GM23338 (cell line): ENCODE results near the gene TSEN2.

ENCODE experiments used
- EZH2 ChIP-seq: fragments of 200-600 bp; sonication (generic); IDR thresholded peaks from one replicate; pipeline ENCODE4 v1.8.0; 2017; ENCODE audit warnings: antibody characterized with exemption, mild to moderate bottlenecking, low read depth; ENCODE audit not compliant: unreplicated experiment
- JUNB ChIP-seq: IDR thresholded peaks from one replicate; pipeline ENCODE4 v1.6.1; 2016; ENCODE audit warnings: antibody characterized with exemption; ENCODE audit not compliant: unreplicated experiment
- POLR2AphosphoS5 ChIP-seq: IDR thresholded peaks from 2 replicates; pipeline ENCODE4 v1.6.1; 2016; ENCODE audit warnings: antibody characterized with exemption, low read depth
- TF ChIP-seq, protein P1 (sequence below), 2 experiments: fragments of 200-600 bp in 1 of 2; sonication (generic) in 1 of 2; conservative IDR thresholded peaks; 2 replicates each; pipeline versions ENCODE4 v1.5.1 to v1.6.1; 2016 to 2017; ENCODE audit warnings: antibody characterized with exemption in 2 of 2, low read depth in 2 of 2, mild to moderate bottlenecking in 2 of 2, moderate library complexity in 1 of 2
- TF ChIP-seq, protein P2 (sequence below): IDR thresholded peaks from one replicate; pipeline ENCODE4 v1.6.1; 2018; ENCODE audit warnings: antibody characterized with exemption; ENCODE audit not compliant: unreplicated experiment

DNA sequence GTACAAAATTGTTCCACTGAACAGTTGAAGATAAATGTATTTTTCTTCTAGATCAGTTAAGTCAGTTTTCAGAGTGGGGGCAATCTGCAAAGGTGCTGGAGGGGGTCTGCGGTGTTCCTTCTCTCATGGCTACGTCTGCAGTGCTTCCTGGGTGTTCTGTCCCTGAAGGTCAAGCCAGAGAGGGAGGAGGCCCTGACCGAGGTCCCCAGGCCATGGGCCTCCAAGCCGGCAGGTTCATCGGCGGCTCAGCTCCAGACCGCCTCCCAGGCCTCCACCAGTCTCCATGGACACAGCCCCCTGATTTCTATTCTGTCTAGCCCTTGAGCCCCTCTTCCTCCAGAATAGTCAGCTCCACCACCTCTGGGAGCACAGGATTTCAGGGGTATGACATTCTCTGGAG is 28.5 kb upstream of the TSEN2 start:
- TF ChIP-seq, protein P1, sequence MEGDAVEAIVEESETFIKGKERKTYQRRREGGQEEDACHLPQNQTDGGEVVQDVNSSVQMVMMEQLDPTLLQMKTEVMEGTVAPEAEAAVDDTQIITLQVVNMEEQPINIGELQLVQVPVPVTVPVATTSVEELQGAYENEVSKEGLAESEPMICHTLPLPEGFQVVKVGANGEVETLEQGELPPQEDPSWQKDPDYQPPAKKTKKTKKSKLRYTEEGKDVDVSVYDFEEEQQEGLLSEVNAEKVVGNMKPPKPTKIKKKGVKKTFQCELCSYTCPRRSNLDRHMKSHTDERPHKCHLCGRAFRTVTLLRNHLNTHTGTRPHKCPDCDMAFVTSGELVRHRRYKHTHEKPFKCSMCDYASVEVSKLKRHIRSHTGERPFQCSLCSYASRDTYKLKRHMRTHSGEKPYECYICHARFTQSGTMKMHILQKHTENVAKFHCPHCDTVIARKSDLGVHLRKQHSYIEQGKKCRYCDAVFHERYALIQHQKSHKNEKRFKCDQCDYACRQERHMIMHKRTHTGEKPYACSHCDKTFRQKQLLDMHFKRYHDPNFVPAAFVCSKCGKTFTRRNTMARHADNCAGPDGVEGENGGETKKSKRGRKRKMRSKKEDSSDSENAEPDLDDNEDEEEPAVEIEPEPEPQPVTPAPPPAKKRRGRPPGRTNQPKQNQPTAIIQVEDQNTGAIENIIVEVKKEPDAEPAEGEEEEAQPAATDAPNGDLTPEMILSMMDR (conservative IDR thresholded peaks at IDR 0.05; ENCODE audit: low read depth in 2 of 2), result no peak
- TF ChIP-seq POLR2AphosphoS5 (no peak), EZH2 (no peak), JUNB (no peak)
- TF ChIP-seq, protein P2, sequence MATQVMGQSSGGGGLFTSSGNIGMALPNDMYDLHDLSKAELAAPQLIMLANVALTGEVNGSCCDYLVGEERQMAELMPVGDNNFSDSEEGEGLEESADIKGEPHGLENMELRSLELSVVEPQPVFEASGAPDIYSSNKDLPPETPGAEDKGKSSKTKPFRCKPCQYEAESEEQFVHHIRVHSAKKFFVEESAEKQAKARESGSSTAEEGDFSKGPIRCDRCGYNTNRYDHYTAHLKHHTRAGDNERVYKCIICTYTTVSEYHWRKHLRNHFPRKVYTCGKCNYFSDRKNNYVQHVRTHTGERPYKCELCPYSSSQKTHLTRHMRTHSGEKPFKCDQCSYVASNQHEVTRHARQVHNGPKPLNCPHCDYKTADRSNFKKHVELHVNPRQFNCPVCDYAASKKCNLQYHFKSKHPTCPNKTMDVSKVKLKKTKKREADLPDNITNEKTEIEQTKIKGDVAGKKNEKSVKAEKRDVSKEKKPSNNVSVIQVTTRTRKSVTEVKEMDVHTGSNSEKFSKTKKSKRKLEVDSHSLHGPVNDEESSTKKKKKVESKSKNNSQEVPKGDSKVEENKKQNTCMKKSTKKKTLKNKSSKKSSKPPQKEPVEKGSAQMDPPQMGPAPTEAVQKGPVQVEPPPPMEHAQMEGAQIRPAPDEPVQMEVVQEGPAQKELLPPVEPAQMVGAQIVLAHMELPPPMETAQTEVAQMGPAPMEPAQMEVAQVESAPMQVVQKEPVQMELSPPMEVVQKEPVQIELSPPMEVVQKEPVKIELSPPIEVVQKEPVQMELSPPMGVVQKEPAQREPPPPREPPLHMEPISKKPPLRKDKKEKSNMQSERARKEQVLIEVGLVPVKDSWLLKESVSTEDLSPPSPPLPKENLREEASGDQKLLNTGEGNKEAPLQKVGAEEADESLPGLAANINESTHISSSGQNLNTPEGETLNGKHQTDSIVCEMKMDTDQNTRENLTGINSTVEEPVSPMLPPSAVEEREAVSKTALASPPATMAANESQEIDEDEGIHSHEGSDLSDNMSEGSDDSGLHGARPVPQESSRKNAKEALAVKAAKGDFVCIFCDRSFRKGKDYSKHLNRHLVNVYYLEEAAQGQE, result no peak
